ENCODE results near the gene GARIN3. TPM values are rescaled to one million over a fixed set of nuclear protein-coding genes. Genes with fewer than 3 reads are reported as not detected.

Gene GARIN3
- total RNA-seq, 1 donor from 2014 or later, result not detected

GRCh38 chr5:157178966-157179365 is 12.9 kb upstream of the GARIN3 start:
- no peak for TF ChIP-seq EZH2 (IDR thresholded peaks at IDR 0.05)
- TF ChIP-seq, protein P1, sequence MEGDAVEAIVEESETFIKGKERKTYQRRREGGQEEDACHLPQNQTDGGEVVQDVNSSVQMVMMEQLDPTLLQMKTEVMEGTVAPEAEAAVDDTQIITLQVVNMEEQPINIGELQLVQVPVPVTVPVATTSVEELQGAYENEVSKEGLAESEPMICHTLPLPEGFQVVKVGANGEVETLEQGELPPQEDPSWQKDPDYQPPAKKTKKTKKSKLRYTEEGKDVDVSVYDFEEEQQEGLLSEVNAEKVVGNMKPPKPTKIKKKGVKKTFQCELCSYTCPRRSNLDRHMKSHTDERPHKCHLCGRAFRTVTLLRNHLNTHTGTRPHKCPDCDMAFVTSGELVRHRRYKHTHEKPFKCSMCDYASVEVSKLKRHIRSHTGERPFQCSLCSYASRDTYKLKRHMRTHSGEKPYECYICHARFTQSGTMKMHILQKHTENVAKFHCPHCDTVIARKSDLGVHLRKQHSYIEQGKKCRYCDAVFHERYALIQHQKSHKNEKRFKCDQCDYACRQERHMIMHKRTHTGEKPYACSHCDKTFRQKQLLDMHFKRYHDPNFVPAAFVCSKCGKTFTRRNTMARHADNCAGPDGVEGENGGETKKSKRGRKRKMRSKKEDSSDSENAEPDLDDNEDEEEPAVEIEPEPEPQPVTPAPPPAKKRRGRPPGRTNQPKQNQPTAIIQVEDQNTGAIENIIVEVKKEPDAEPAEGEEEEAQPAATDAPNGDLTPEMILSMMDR (IDR thresholded peaks at IDR 0.05), result no peak
- no peak for TF ChIP-seq EZH2phosphoT487 (IDR thresholded peaks at IDR 0.05)
- no peak overlapping the region for H2AFZ ChIP-seq (replicated peaks)
- H3K4me1 ChIP-seq, result no peaks in the 10 kb centered on the region
- no peak overlapping the region for H3K27ac ChIP-seq
- peaks cover 46% of the 10 kb centered on the region for H3K27me3 ChIP-seq
- Mint-ChIP-seq H3K36me3 (no peaks in the 10 kb centered on the region), H3K4me1 (no peaks in the 10 kb centered on the region), H3K27ac (no peak overlapping the region), H3K27me3 (ENCODE audit: insufficient read depth, low read depth) (peaks cover 2% of the 10 kb centered on the region), H3K9me3 (peaks cover 3% of the 10 kb centered on the region), H3K4me3 (no peak overlapping the region)
- H3K4me3 ChIP-seq, result no peak overlapping the region
- no peaks in the 10 kb centered on the region for H3K36me3 ChIP-seq
- H4K20me1 ChIP-seq (ENCODE audit: low read depth), result no peaks in the 10 kb centered on the region
- no peaks in the 10 kb centered on the region for H3K79me2 ChIP-seq (ENCODE audit: low read depth)
- no peak for DNase-seq (ENCODE audit: low spot score)
- no peak overlapping the region for H3K9ac ChIP-seq
- no peaks in the 10 kb centered on the region for H3F3A ChIP-seq (ENCODE audit: low read depth)
- no peaks in the 10 kb centered on the region for H3K9me3 ChIP-seq (ENCODE audit: low read depth)
- no peak overlapping the region for H3K4me2 ChIP-seq

DNA sequence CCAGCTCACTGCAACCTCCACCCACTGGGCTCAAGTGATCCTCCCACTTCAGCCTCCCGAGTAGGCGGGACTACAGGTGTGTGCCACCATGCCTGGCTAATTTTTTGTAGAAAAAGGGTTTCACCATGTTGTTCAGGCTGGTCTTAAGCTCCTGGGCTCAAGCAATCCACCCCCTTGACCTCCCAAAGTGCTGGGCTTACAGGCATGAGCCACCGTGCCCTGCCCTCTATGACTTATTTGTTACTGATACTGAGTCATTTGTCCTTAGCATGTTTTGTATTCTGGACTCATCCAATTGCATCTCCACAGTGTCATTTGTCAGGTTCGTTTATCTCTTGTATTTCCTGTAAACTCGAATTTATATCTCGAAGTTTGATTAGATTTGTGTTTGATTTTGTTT is 11.9 kb upstream of the GARIN3 start:
- Histone ChIP-seq H3K4me2 (no peak overlapping the region), H2AFZ (replicated peaks) (no peak overlapping the region), H3K27me3 (peaks cover 36% of the 10 kb centered on the region), H3F3A (ENCODE audit: low read depth) (no peaks in the 10 kb centered on the region), H3K79me2 (ENCODE audit: low read depth) (no peaks in the 10 kb centered on the region), H3K36me3 (no peaks in the 10 kb centered on the region), H4K20me1 (ENCODE audit: low read depth) (no peaks in the 10 kb centered on the region), H3K4me1 (no peaks in the 10 kb centered on the region), H3K27ac (no peak overlapping the region), H3K9me3 (ENCODE audit: low read depth) (no peaks in the 10 kb centered on the region), H3K9ac (no peak overlapping the region), H3K4me3 (no peak overlapping the region)
- Mint-ChIP-seq H3K4me1 (no peaks in the 10 kb centered on the region), H3K27me3 (ENCODE audit: insufficient read depth, low read depth) (peaks cover 2% of the 10 kb centered on the region), H3K27ac (no peak overlapping the region), H3K4me3 (no peak overlapping the region), H3K9me3 (peaks cover 3% of the 10 kb centered on the region), H3K36me3 (no peaks in the 10 kb centered on the region)
- TF ChIP-seq, protein P1 (IDR thresholded peaks at IDR 0.05), result no peak
- TF ChIP-seq EZH2 (IDR thresholded peaks at IDR 0.05) (no peak), EZH2phosphoT487 (IDR thresholded peaks at IDR 0.05) (no peak)
- no peak for DNase-seq (ENCODE audit: low spot score)

DNA sequence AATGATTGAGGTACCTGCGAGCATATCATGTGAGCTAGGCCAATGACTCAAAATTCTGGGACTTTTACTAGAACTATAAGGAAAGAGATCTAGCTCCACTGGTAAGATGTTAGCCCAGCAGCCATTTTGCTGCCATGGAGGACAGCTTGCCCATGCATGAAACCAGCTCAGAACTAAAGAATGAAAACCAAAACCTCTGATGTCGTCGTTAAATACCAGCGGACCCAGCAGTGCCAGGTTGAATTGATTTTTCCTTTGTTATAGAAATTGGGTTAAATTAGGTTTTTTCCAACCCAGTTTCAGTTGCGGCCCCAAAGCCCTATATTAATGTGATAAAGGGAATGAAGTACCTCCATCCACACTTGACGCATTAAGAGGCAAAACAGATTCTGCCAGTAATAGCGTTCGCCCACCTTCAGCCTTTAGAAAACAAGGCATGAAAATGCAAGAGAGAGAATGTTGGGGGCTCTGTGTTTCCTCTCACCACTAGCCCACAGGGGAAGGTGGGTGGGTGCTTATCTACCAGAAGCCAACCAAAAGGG is 9.1 kb upstream of the GARIN3 start:
- Histone ChIP-seq H3K4me1 (no peaks in the 10 kb centered on the region), H3K36me3 (no peaks in the 10 kb centered on the region), H3K9me3 (ENCODE audit: low read depth) (no peaks in the 10 kb centered on the region), H3K4me3 (no peak overlapping the region), H3F3A (ENCODE audit: low read depth) (no peaks in the 10 kb centered on the region), H3K4me2 (no peak overlapping the region), H3K27ac (no peak overlapping the region), H2AFZ (replicated peaks) (no peak overlapping the region), H3K79me2 (ENCODE audit: low read depth) (no peaks in the 10 kb centered on the region), H3K9ac (no peak overlapping the region), H4K20me1 (ENCODE audit: low read depth) (no peaks in the 10 kb centered on the region), H3K27me3 (peaks cover 9% of the 10 kb centered on the region)
- peaks cover 2% of the 10 kb centered on the region for H3K27me3 Mint-ChIP-seq (ENCODE audit: insufficient read depth, low read depth)
- DNase-seq (ENCODE audit: low spot score), result no peak
- H3K27ac Mint-ChIP-seq, result no peak overlapping the region
- H3K4me3 Mint-ChIP-seq, result no peak overlapping the region
- H3K4me1 Mint-ChIP-seq, result peaks cover 2% of the 10 kb centered on the region
- TF ChIP-seq, protein P1 (IDR thresholded peaks at IDR 0.05), result no peak
- TF ChIP-seq EZH2phosphoT487 (IDR thresholded peaks at IDR 0.05) (no peak), EZH2 (IDR thresholded peaks at IDR 0.05) (no peak)
- H3K9me3 Mint-ChIP-seq, result peaks cover 3% of the 10 kb centered on the region
- H3K36me3 Mint-ChIP-seq, result no peaks in the 10 kb centered on the region

All from neural progenitor cell (in vitro differentiated cells).